Immature natural killer cell (primary cell): Measurements from ENCODE around the gene NOC4L. TPM values are rescaled to one million over a fixed set of nuclear protein-coding genes. Genes with fewer than 3 reads are reported as not detected.

Experiments
- DNase-seq, 3 donors: peaks; one replicate each; pipeline ENCODE4 v3.0.0; 2022; ENCODE audit warnings: mixed read lengths in 1 of 3
- H3K27ac Mint-ChIP-seq, 6 donors: one replicate each; pipeline ENCODE4 v1.8.0; 2020; ENCODE audit warnings: mixed read lengths in 6 of 6, mild to moderate bottlenecking in 5 of 6, inconsistent platforms in 4 of 6, moderate library complexity in 3 of 6
- H3K27me3 Mint-ChIP-seq, 3 donors: one replicate each; pipeline ENCODE4 v1.8.0; 2020 to 2021; ENCODE audit warnings: low read depth in 3 of 3, mild to moderate bottlenecking in 3 of 3, mixed read lengths in 3 of 3, moderate library complexity in 3 of 3, inconsistent platforms in 1 of 3
- H3K36me3 Mint-ChIP-seq, 3 donors: one replicate each; pipeline ENCODE4 v1.8.0; 2020; ENCODE audit warnings: mixed read lengths in 3 of 3, inconsistent platforms in 2 of 3, mild to moderate bottlenecking in 2 of 3
- H3K4me1 Mint-ChIP-seq, 2 donors: one replicate each; pipeline ENCODE4 v1.8.0; 2020; ENCODE audit warnings: inconsistent platforms in 2 of 2, mild to moderate bottlenecking in 2 of 2, mixed read lengths in 2 of 2, moderate library complexity in 1 of 2
- H3K4me3 Mint-ChIP-seq, 5 donors: one replicate each; pipeline ENCODE4 v1.8.0; 2020; ENCODE audit warnings: mild to moderate bottlenecking in 5 of 5, mixed read lengths in 5 of 5, inconsistent platforms in 3 of 5, moderate library complexity in 3 of 5
- H3K9me3 Mint-ChIP-seq, 6 donors: one replicate each; pipeline ENCODE4 v1.8.0; 2020; ENCODE audit warnings: mild to moderate bottlenecking in 6 of 6, mixed read lengths in 6 of 6, inconsistent platforms in 4 of 6, moderate library complexity in 3 of 6
- polyA plus RNA-seq, 3 donors: library from polyadenylated mRNA; unstranded; fragments of 300-500 nt; fragmentation: Illumina TruSeq; gene quantifications; one replicate each; pipeline ENCODE4 v1.2.3, GENCODE V29; 2021

The NOC4L gene
- polyA plus RNA-seq, 3 donors from 2014 or later = 16.4 to 28.5 (median 17.2) TPM

GRCh38 chr12:132175496-132176384 is 31.5 kb downstream of the NOC4L start:
- Mint-ChIP-seq H3K4me3 (no peak overlapping the region), H3K36me3 (no peaks in the 10 kb centered on the region), H3K9me3 (no peaks in the 10 kb centered on the region), H3K27ac (no peak overlapping the region), H3K4me1 (no peaks in the 10 kb centered on the region), H3K27me3 (peaks cover 2 to 10% (median 4%) of the 10 kb centered on the region in 3 donors)
- no peak for DNase-seq

- Mint-ChIP-seq H3K9me3 (no peaks in the 10 kb centered on the region), H3K4me1 (no peaks in the 10 kb centered on the region), H3K27ac (no peak overlapping the region), H3K36me3 (no peaks in the 10 kb centered on the region), H3K27me3 (peaks cover 2 to 10% (median 4%) of the 10 kb centered on the region in 3 donors), H3K4me3 (no peak overlapping the region)
- no peak for DNase-seq
These were observed 32.2 kb downstream of the NOC4L start for GRCh38 chr12:132176385-132176919.

DNA sequence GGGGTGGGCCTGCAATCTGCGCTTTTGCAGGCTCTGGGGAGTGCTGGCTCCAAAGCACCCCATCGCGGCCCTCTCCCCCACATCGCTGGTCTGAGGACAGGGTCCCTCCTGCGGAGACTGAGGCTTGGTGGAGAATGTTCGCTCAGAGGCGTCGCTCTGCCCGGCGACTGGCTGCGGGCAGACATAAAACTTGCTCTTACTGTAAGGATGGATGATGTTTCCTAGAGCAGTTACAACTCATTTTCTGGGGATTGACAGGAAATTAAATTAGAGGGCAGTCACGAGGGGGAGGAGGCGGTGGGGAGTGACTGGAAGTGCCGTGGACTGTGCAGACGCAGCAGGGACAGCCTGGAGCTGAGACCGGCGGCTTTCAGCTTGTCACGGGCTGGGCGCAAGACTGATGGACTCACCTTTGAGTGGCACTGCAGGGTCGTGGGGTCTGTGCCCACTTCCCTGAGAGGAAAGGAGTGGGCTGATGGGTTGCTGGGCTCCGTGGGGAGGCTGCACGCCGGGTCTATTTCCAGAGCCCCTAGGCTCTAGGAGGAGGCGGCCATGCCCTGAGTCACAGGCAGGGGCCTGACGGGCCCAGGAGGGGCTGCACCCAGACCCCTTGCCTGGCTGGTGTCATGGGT is 32.8 kb downstream of the NOC4L start:
- H3K9me3 Mint-ChIP-seq = no peaks in the 10 kb centered on the region
- no peak for DNase-seq
- no peak overlapping the region for H3K4me3 Mint-ChIP-seq
- H3K4me1 Mint-ChIP-seq = no peaks in the 10 kb centered on the region
- H3K27ac Mint-ChIP-seq = no peak overlapping the region
- peaks cover 2 to 10% (median 4%) of the 10 kb centered on the region in 3 donors for H3K27me3 Mint-ChIP-seq
- H3K36me3 Mint-ChIP-seq = no peaks in the 10 kb centered on the region

DNA sequence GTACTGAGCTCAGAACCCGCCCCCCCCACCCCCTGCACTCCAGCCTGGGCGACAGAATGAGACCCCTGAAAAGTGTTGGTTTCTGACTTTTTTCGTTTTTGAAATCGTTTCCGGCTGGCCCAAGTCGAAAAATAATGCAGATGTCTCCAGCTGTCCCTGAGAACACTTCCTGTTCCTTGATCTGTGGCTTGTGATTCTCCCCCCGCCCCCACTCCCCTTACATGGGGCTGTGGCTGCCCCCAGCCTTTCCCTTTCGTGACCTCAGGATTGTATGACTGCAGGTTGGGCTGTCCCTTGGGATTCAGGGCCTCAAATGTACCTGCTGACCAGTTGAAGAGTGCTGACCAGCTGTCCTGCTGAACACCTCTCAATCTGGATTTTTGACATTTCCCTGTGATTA is 34.1 kb downstream of the NOC4L start:
- Mint-ChIP-seq H3K4me3 (no peak overlapping the region), H3K27me3 (peaks cover 0 to 8% (median 5%) of the 10 kb centered on the region in 3 donors), H3K4me1 (no peaks in the 10 kb centered on the region), H3K27ac (no peak overlapping the region), H3K9me3 (no peaks in the 10 kb centered on the region), H3K36me3 (no peaks in the 10 kb centered on the region)
- no peak for DNase-seq

- no peak for DNase-seq
- Mint-ChIP-seq H3K27me3 (peaks cover 0 to 8% (median 5%) of the 10 kb centered on the region in 3 donors), H3K36me3 (no peaks in the 10 kb centered on the region), H3K4me1 (no peaks in the 10 kb centered on the region), H3K27ac (no peak overlapping the region), H3K9me3 (peaks cover 0 to 2% (median 0%) of the 10 kb centered on the region in 6 donors), H3K4me3 (no peak overlapping the region)
These were observed 34.6 kb downstream of the NOC4L start for GRCh38 chr12:132178801-132179401.

- Mint-ChIP-seq H3K4me3 (no peak overlapping the region), H3K4me1 (no peaks in the 10 kb centered on the region), H3K27me3 (peaks cover 0 to 8% (median 5%) of the 10 kb centered on the region in 3 donors), H3K9me3 (peaks cover 0 to 5% (median under 1%) of the 10 kb centered on the region in 6 donors), H3K27ac (no peak overlapping the region), H3K36me3 (no peaks in the 10 kb centered on the region)
- DNase-seq = no peak
These were observed 35.4 kb downstream of the NOC4L start for GRCh38 chr12:132179431-132180362.

DNA sequence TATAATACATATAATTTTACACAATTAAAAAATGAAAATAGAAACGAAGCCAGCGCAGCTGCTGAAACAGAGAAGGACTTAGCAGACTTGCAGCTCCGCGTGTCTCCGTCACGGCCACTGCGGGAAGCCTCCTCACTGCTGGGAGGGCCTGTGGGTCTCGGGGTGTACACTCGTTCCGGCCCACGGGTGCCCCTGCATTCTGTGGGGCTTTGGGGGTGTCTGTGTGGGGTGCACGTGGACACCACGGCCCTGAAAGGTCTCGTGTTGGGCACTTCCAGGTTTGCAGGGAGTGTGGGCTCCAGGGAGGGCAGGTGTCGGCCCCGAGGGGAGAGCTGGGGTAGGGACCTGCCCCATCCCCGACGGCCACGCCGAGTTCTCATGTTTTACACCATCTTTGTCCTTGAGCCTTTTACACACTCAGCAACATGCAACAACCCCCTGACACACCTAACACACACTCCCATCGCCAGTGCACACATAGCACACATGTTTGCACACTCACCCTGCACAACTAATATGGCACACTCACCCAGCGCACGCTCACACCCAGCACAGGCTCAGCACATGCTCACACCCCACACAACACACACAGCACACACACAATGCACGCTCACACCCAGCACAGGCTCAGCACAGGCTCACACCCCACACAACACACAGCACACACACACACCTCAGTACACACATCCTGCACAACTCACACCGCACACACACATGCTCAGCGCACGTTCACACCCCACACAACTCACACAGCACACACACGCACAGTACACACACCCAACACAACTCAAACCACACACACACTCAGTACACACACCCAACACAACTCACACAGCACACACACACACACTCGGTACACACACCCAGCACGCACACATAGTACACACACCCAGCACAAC is 36.6 kb downstream of the NOC4L start:
- Mint-ChIP-seq H3K4me3 (peak overlapping the region in 1 of 5 donors; percentile 37), H3K9me3 (peaks cover 0 to 8% (median under 1%) of the 10 kb centered on the region in 6 donors), H3K36me3 (no peaks in the 10 kb centered on the region), H3K27ac (no peak overlapping the region), H3K27me3 (peaks cover 0 to 8% (median 4%) of the 10 kb centered on the region in 3 donors), H3K4me1 (peaks cover 3 to 7% of the 10 kb centered on the region in 2 donors)
- no peak for DNase-seq

DNA sequence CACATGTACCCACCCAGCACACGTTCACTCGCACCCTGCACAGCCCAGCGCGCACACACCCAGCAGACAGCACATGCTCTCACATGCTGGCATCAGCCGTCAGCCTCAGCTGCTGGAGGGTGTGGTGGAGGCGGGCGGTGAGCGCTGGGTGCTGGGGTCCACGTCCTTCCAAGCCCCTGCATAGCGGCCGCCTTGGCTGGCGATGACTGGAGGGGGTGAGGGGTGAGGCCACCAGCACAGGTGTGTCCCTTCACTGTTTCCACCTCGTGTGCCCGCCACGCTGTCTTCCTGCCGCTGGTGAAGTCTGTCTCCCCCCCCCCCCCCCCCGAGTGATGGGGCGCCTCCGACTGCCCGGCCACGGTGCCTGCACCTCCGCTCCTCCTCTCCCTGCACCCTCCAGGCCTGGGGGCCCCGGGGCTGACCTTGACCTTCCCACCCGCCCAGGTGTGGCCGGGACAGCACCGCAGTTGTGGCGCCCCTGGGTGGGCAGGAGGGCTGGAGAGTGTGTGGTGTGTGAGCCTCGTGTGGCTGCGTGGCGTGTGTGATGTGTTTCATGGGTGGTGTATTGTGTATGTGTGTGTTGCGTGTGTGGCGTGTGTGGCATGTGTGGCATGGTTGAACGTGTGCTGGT is 37.4 kb downstream of the NOC4L start:
- Mint-ChIP-seq H3K27ac (no peak overlapping the region), H3K36me3 (no peaks in the 10 kb centered on the region), H3K4me1 (peaks cover 11 to 15% of the 10 kb centered on the region in 2 donors), H3K9me3 (peaks cover 0 to 10% (median under 1%) of the 10 kb centered on the region in 6 donors), H3K4me3 (peak overlapping the region in 1 of 5 donors; percentile 37), H3K27me3 (peaks cover 0 to 8% (median 5%) of the 10 kb centered on the region in 3 donors)
- no peak for DNase-seq

- H3K27ac Mint-ChIP-seq = no peak overlapping the region
- H3K9me3 Mint-ChIP-seq = peaks cover 0 to 10% (median under 1%) of the 10 kb centered on the region in 6 donors
- peaks cover 15 to 19% of the 10 kb centered on the region in 2 donors for H3K4me1 Mint-ChIP-seq
- peaks cover 0 to 8% (median 5%) of the 10 kb centered on the region in 3 donors for H3K27me3 Mint-ChIP-seq
- no peaks in the 10 kb centered on the region for H3K36me3 Mint-ChIP-seq
- H3K4me3 Mint-ChIP-seq = no peak overlapping the region
- no peak for DNase-seq
These were observed 38.0 kb downstream of the NOC4L start for GRCh38 chr12:132182206-132182710.

DNA sequence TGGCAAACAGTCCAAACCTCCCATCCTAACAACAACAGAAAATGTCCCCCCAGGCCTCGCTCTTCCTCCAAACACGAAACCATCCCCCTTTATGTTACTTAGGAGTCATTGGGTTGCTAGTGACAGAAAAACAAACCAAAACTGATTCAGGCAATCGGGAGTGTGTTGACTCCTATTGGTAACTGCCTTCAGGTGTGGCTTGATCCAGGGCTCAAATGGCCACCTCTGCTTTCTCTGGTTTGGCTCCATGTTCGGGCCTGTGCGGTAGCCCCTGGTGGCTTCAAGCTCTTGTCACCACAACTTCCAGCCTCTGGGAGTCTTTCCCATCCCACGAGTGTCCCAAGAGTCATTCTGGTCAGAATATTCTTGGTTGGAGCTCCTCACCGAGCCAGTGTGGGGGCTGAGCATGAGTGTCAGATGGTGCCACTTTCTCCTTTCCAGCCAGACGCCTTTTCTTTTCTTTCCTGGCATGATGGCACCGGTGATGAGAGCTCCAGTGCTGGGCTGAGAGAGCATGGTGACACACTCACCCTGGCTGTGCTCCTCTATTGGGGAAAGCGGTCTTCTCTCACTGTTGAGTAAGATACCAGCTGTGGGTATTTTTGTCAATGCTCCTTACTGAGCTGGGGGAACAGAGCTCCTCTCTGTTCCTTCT is 38.6 kb downstream of the NOC4L start:
- H3K4me1 Mint-ChIP-seq = peaks cover 19 to 21% of the 10 kb centered on the region in 2 donors
- H3K4me3 Mint-ChIP-seq = no peak overlapping the region
- no peaks in the 10 kb centered on the region for H3K36me3 Mint-ChIP-seq
- no peak overlapping the region for H3K27ac Mint-ChIP-seq
- peaks cover 0 to 10% (median 2%) of the 10 kb centered on the region in 6 donors for H3K9me3 Mint-ChIP-seq
- DNase-seq = no peak
- peaks cover 0 to 8% (median 5%) of the 10 kb centered on the region in 3 donors for H3K27me3 Mint-ChIP-seq

GRCh38 chr12:132185705-132186104 is 41.4 kb downstream of the NOC4L start:
- Mint-ChIP-seq H3K4me1 (peaks cover 30 to 34% of the 10 kb centered on the region in 2 donors), H3K27ac (peak overlapping the region; percentile 67 to 92 (median 84)), H3K36me3 (no peaks in the 10 kb centered on the region), H3K27me3 (peaks cover 0 to 5% (median 2%) of the 10 kb centered on the region in 3 donors), H3K4me3 (peak overlapping the region; percentile 71 to 82 (median 80)), H3K9me3 (peaks cover 0 to 10% (median 2%) of the 10 kb centered on the region in 6 donors)
- peak in 2 of 3 donors; percentile 22 to 29 for DNase-seq
